IMR-90 (cell line): ENCODE data around the gene RNF224. TPM values are rescaled to one million over a fixed set of nuclear protein-coding genes. Genes with fewer than 3 reads are reported as not detected.

Source experiments
- ATAC-seq: fragments of 200-7000 bp; cut with Tn5 transposase; 2 replicates; pipeline ENCODE4 v1.9.1; 2020; ENCODE audit warnings: low read depth, mild to moderate bottlenecking, moderate library complexity
- BruUV-seq: library from RNA; stranded (reverse); fragments of 400-500 nt; replicated peaks from 2 replicates; lab custom pipeline; 2021; lab: Mats Ljungman, UMichigan
- CTCF ChIA-PET: fragments of 300-600 bp; formaldehyde crosslinking; extraction: SDS; loops from one replicate; lab custom pipeline; 2021; ENCODE audit warnings: antibody characterized with exemption; lab: Yijun Ruan, JAX
- POLR2A ChIA-PET: fragments of 300-600 bp; sonication (Branson Sonifier 250); formaldehyde crosslinking; loops from one replicate; lab custom pipeline; 2022; ENCODE audit warnings: antibody characterized with exemption; ENCODE audit not compliant: unreplicated experiment; lab: Charles Lee
- DNase-seq: peaks from one replicate; pipeline ENCODE4 v3.0.0; 2013
- H2AFZ ChIP-seq: replicated peaks from 2 replicates; pipeline ENCODE3; 2013; ENCODE audit warnings: low read length, mild to moderate bottlenecking; ENCODE audit not compliant: poor library complexity
- H2AK5ac ChIP-seq: 2 replicates; pipeline ENCODE4 v1.6.1; 2013; ENCODE audit warnings: low read depth, low read length, inconsistent platforms
- H2AK9ac ChIP-seq: replicated peaks from 2 replicates; pipeline ENCODE3; 2013; ENCODE audit warnings: mild to moderate bottlenecking, low read depth, low read length, moderate library complexity; ENCODE audit not compliant: poor library complexity
- H2BK120ac ChIP-seq: 2 replicates; pipeline ENCODE4 v1.6.1; 2013; ENCODE audit warnings: low read depth, low read length, inconsistent platforms
- H2BK15ac ChIP-seq: 3 replicates; pipeline ENCODE4 v1.6.1; 2013; ENCODE audit warnings: low read depth, low read length, inconsistent platforms
- H2BK20ac ChIP-seq: 2 replicates; pipeline ENCODE4 v1.6.1; 2013; ENCODE audit warnings: low read depth, mild to moderate bottlenecking, inconsistent platforms, low read length, moderate library complexity
- H2BK5ac ChIP-seq: 2 replicates; pipeline ENCODE4 v1.6.1; 2013; ENCODE audit warnings: mild to moderate bottlenecking, low read depth, low read length, inconsistent platforms; ENCODE audit not compliant: poor library complexity, severe bottlenecking
- H3K14ac ChIP-seq: replicated peaks from 2 replicates; pipeline ENCODE4 v1.6.1; 2013; ENCODE audit warnings: low read depth, low read length, inconsistent platforms
- H3K18ac ChIP-seq: 2 replicates; pipeline ENCODE4 v1.6.1; 2013; ENCODE audit warnings: low read depth, low read length, control low read depth
- H3K23ac ChIP-seq: 2 replicates; pipeline ENCODE4 v1.6.1; 2013; ENCODE audit warnings: low read depth, low read length, inconsistent platforms
- H3K27ac ChIP-seq: 2 replicates; pipeline ENCODE4 v1.5.1; 2013; ENCODE audit warnings: mild to moderate bottlenecking, control low read depth, low read length; ENCODE audit not compliant: insufficient read depth
- H3K27me3 ChIP-seq: 2 replicates; pipeline ENCODE4 v1.6.1; 2013; ENCODE audit warnings: low read length; ENCODE audit not compliant: control insufficient read depth, insufficient read depth
- H3K36me3 ChIP-seq: 2 replicates; pipeline ENCODE4 v1.6.1; 2013; ENCODE audit warnings: low read length, mixed read lengths; ENCODE audit not compliant: control insufficient read depth, insufficient read depth
- H3K4ac ChIP-seq: 2 replicates; pipeline ENCODE4 v1.6.1; 2013; ENCODE audit warnings: low read depth, low read length, inconsistent platforms
- H3K4me1 ChIP-seq: 2 replicates; pipeline ENCODE4 v1.6.1; 2013; ENCODE audit warnings: low read length, mixed read lengths; ENCODE audit not compliant: control insufficient read depth, insufficient read depth
- H3K4me2 ChIP-seq: 2 replicates; pipeline ENCODE4 v1.6.1; 2013; ENCODE audit warnings: low read depth, mild to moderate bottlenecking, control low read depth, low read length, moderate library complexity
- H3K4me3 ChIP-seq: 2 replicates; pipeline ENCODE4 v1.5.1; 2013; ENCODE audit warnings: low read depth, mild to moderate bottlenecking, control low read depth, low read length, moderate library complexity; ENCODE audit not compliant: insufficient read depth
- H3K56ac ChIP-seq: 2 replicates; pipeline ENCODE4 v1.6.1; 2013; ENCODE audit warnings: low read length, inconsistent platforms; ENCODE audit not compliant: insufficient read depth; ENCODE audit errors: extremely low read depth
- H3K79me1 ChIP-seq, 2 experiments: 2 replicates each; pipeline ENCODE4 v1.6.1; 2013; ENCODE audit warnings: low read length in 2 of 2, inconsistent platforms in 1 of 2, low read depth in 1 of 2
- H3K9ac ChIP-seq: 2 replicates; pipeline ENCODE4 v1.6.1; 2013; ENCODE audit warnings: low read depth, low read length, control low read depth
- H3K9me1 ChIP-seq: 2 replicates; pipeline ENCODE4 v1.6.1; 2013; ENCODE audit warnings: low read length, inconsistent platforms; ENCODE audit not compliant: insufficient read depth
- H3K9me3 ChIP-seq: 2 replicates; pipeline ENCODE4 v1.6.1; 2013; ENCODE audit warnings: low read length; ENCODE audit not compliant: control insufficient read depth, insufficient read depth
- H4K20me1 ChIP-seq: 2 replicates; pipeline ENCODE4 v1.6.1; 2013; ENCODE audit warnings: low read length, inconsistent platforms; ENCODE audit not compliant: insufficient read depth
- H4K5ac ChIP-seq: 2 replicates; pipeline ENCODE4 v1.6.1; 2013; ENCODE audit warnings: mild to moderate bottlenecking, low read depth, low read length, control low read depth
- H4K8ac ChIP-seq, 2 experiments: 2 replicates each; pipeline ENCODE4 v1.6.1; 2013; ENCODE audit warnings: low read depth in 2 of 2, low read length in 2 of 2, control low read depth in 1 of 2, inconsistent platforms in 1 of 2
- H4K91ac ChIP-seq: 2 replicates; pipeline ENCODE4 v1.6.1; 2013; ENCODE audit warnings: low read depth, low read length, inconsistent platforms; ENCODE audit not compliant: insufficient read depth
- BHLHE40 ChIP-seq: fragments of 150-350 bp; IDR thresholded peaks from 2 replicates; pipeline ENCODE4 v1.6.1; 2016; ENCODE audit warnings: mild to moderate bottlenecking, low read depth, low read length
- CEBPB ChIP-seq: IDR thresholded peaks from 2 replicates; pipeline ENCODE4 v1.6.1; 2012; ENCODE audit warnings: low read depth, low read length, improper control_type of control experiment
- CHD1 ChIP-seq: IDR thresholded peaks from 2 replicates; pipeline ENCODE4 v1.6.1; 2012; ENCODE audit warnings: low read depth, low read length, improper control_type of control experiment
- FOS ChIP-seq: fragments of 150-350 bp; IDR thresholded peaks from 2 replicates; pipeline ENCODE4 v1.6.1; 2016; ENCODE audit warnings: low read depth, low read length
- MAFK ChIP-seq: IDR thresholded peaks from 2 replicates; pipeline ENCODE4 v1.6.1; 2012; ENCODE audit warnings: low read depth, low read length, improper control_type of control experiment
- MAZ ChIP-seq: IDR thresholded peaks from 2 replicates; pipeline ENCODE4 v1.6.1; 2012; ENCODE audit warnings: low read depth, mild to moderate bottlenecking, low read length, improper control_type of control experiment, moderate library complexity, borderline replicate concordance
- MXI1 ChIP-seq: IDR thresholded peaks from 2 replicates; pipeline ENCODE4 v1.6.1; 2012; ENCODE audit warnings: low read depth, mild to moderate bottlenecking, low read length, moderate library complexity, borderline replicate concordance
- NFE2L2 ChIP-seq: fragments of 150-350 bp; IDR thresholded peaks from 2 replicates; pipeline ENCODE4 v1.6.1; 2016; ENCODE audit warnings: low read depth, mild to moderate bottlenecking, low read length
- POLR2A ChIP-seq: IDR thresholded peaks from 2 replicates; pipeline ENCODE4 v1.6.1; 2012; ENCODE audit warnings: mild to moderate bottlenecking, low read depth, low read length
- RAD21 ChIP-seq: IDR thresholded peaks from 2 replicates; pipeline ENCODE4 v1.6.1; 2012; ENCODE audit warnings: low read length, improper control_type of control experiment
- RCOR1 ChIP-seq: IDR thresholded peaks from 2 replicates; pipeline ENCODE4 v1.6.1; 2012; ENCODE audit warnings: mild to moderate bottlenecking, low read length, improper control_type of control experiment; ENCODE audit not compliant: insufficient replicate concordance
- RFX5 ChIP-seq: IDR thresholded peaks from 2 replicates; pipeline ENCODE4 v1.8.0; 2012; ENCODE audit warnings: low read depth, mild to moderate bottlenecking, low read length, moderate library complexity
- SMC3 ChIP-seq: fragments of 150-350 bp; IDR thresholded peaks from 2 replicates; pipeline ENCODE4 v1.6.1; 2016; ENCODE audit warnings: low read depth, mild to moderate bottlenecking, antibody characterized with exemption, low read length, moderate library complexity
- WGBS, 2 experiments: methylation state at CpG; one replicate each; pipeline versions ENCODE4 v1.1.5 to v1.1.7; 2013; ENCODE audit warnings: missing lambda C conversion rate in 2 of 2; ENCODE audit not compliant: insufficient read length in 1 of 2; ENCODE audit errors: extremely low coverage in 2 of 2; 5-methylcytosine and 5-hydroxymethylcytosine counted together
- dilution Hi-C: fragments of 300-500 bp; cut with HindIII; formaldehyde crosslinking; loops from one replicate; pipeline ENCODE4 v1.14.3; 2018; ENCODE audit warnings: low sequenced_read_pairs; ENCODE audit not compliant: unreplicated experiment
- in situ Hi-C: fragments of 300-500 bp; cut with MboI; formaldehyde crosslinking; loops from 3 replicates; pipeline ENCODE4 v1.14.3; 2019; ENCODE audit warnings: low sequenced_read_pairs, inconsistent platforms, mixed read lengths
- intact Hi-C: fragments of 100-400 bp; cut with micrococcal nuclease; formaldehyde crosslinking; loops from 2 replicates; pipeline ENCODE4 v1.10.0; 2022
- polyA plus RNA-seq, 3 experiments: library from polyadenylated mRNA; depleted of rRNA; stranded (reverse); fragments of >200 nt; gene quantifications; 2 replicates each; pipeline ENCODE4 v1.2.3, GENCODE V29; 2012; ENCODE audit warnings: low replicate concordance in 1 of 3
- total RNA-seq: library from RNA; depleted of rRNA; stranded (reverse); fragments of >200 nt; gene quantifications from 2 replicates; pipeline ENCODE4 v1.2.3, GENCODE V29; 2012
- TF ChIP-seq, protein P1 (sequence below): conservative IDR thresholded peaks from 2 replicates; pipeline ENCODE4 v1.5.1; 2012; ENCODE audit warnings: mild to moderate bottlenecking, low read depth, low read length, improper control_type of control experiment
- TF ChIP-seq, protein P2 (sequence below): fragments of 150-350 bp; IDR thresholded peaks from 2 replicates; pipeline ENCODE4 v1.6.1; 2017; ENCODE audit warnings: mild to moderate bottlenecking, antibody characterized with exemption, low read length, low read depth
- TF ChIP-seq, protein P3 (sequence below): fragments of 150-350 bp; IDR thresholded peaks from 2 replicates; pipeline ENCODE4 v1.6.1; 2016; ENCODE audit warnings: low read depth, mild to moderate bottlenecking, low read length, moderate library complexity, borderline replicate concordance

The RNF224 gene
- total and polyA plus RNA-seq, 2 of the 4 experiments (the other 2 are of a cell fraction), result not detected

DNA sequence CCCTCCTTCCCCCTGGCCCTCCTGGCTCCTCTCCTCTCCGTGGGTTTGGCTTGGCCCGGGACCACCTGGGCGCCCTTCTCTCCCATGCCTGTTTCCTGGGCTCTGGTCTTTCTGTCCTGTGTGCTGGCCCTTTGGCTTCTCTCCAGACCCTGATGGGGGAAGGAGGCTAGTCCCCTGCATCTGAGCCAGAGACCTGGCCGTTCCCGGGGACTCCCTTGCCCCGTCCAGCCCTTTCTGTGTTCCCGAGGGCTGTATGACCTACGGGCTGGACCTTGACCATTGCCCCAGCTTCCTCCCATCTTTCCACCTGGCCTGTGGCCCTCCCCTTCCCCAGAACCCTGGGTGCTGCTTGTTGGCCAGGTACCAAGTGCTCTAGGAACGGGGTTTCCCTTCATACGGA, 36.2 kb downstream of the RNF224 start:
- no peak for DNase-seq
- H2BK120ac ChIP-seq, result no peak overlapping the region
- no peak overlapping the region for H3K27ac ChIP-seq
- peaks cover 1% of the 10 kb centered on the region for H3K4me1 ChIP-seq
- no peak overlapping the region for H4K91ac ChIP-seq
- BruUV-seq, result no TSS peak
- 71% methylated on average over 4 of the region's 10 CpGs; no CpG with 5 or more reads in 1 of the 2 experiments for WGBS, 2 experiments
- H3K18ac ChIP-seq, result no peak overlapping the region
- H2BK15ac ChIP-seq, result no peak overlapping the region
- H3K27me3 ChIP-seq, result no peaks in the 10 kb centered on the region
- TF ChIP-seq RAD21 (no peak), POLR2A (no peak), NFE2L2 (no peak), MAFK (no peak), SMC3 (no peak), MXI1 (no peak), CEBPB (no peak), CHD1 (no peak), MAZ (no peak), RFX5 (no peak), BHLHE40 (no peak), RCOR1 (no peak), FOS (no peak)
- TF ChIP-seq, protein P1, sequence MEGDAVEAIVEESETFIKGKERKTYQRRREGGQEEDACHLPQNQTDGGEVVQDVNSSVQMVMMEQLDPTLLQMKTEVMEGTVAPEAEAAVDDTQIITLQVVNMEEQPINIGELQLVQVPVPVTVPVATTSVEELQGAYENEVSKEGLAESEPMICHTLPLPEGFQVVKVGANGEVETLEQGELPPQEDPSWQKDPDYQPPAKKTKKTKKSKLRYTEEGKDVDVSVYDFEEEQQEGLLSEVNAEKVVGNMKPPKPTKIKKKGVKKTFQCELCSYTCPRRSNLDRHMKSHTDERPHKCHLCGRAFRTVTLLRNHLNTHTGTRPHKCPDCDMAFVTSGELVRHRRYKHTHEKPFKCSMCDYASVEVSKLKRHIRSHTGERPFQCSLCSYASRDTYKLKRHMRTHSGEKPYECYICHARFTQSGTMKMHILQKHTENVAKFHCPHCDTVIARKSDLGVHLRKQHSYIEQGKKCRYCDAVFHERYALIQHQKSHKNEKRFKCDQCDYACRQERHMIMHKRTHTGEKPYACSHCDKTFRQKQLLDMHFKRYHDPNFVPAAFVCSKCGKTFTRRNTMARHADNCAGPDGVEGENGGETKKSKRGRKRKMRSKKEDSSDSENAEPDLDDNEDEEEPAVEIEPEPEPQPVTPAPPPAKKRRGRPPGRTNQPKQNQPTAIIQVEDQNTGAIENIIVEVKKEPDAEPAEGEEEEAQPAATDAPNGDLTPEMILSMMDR, result no peak
- TF ChIP-seq, protein P2, sequence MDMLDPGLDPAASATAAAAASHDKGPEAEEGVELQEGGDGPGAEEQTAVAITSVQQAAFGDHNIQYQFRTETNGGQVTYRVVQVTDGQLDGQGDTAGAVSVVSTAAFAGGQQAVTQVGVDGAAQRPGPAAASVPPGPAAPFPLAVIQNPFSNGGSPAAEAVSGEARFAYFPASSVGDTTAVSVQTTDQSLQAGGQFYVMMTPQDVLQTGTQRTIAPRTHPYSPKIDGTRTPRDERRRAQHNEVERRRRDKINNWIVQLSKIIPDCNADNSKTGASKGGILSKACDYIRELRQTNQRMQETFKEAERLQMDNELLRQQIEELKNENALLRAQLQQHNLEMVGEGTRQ, result no peak
- TF ChIP-seq, protein P3, sequence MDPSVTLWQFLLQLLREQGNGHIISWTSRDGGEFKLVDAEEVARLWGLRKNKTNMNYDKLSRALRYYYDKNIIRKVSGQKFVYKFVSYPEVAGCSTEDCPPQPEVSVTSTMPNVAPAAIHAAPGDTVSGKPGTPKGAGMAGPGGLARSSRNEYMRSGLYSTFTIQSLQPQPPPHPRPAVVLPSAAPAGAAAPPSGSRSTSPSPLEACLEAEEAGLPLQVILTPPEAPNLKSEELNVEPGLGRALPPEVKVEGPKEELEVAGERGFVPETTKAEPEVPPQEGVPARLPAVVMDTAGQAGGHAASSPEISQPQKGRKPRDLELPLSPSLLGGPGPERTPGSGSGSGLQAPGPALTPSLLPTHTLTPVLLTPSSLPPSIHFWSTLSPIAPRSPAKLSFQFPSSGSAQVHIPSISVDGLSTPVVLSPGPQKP, result no peak
- H3K4me2 ChIP-seq, result no peak overlapping the region
- H4K20me1 ChIP-seq, result peaks cover 10% of the 10 kb centered on the region
- in situ Hi-C loops (no loop called here), intact Hi-C loops (no loop called here), dilution Hi-C loops (no loop called here)
- H2BK20ac ChIP-seq, result no peak overlapping the region
- no peak overlapping the region for H3K23ac ChIP-seq
- H4K5ac ChIP-seq, result no peak overlapping the region
- H3K9me3 ChIP-seq, result no peaks in the 10 kb centered on the region
- peak overlapping the region; percentile 28 for H2AK9ac ChIP-seq
- ChIA-PET POLR2A (no interaction called here), CTCF (no interaction called here)
- H3K9me1 ChIP-seq, result peaks cover under 1% of the 10 kb centered on the region
- no peak overlapping the region for H3K56ac ChIP-seq
- no peak overlapping the region for H3K4ac ChIP-seq
- ATAC-seq, result no peak
- no peak overlapping the region for H3K14ac ChIP-seq
- H3K79me1 ChIP-seq, result peaks cover 10 to 40% of the 10 kb centered on the region in 2 experiments
- no peak overlapping the region for H4K8ac ChIP-seq
- H2AK5ac ChIP-seq, result no peak overlapping the region
- no peak overlapping the region for H3K4me3 ChIP-seq
- no peak overlapping the region for H2BK5ac ChIP-seq
- no peak overlapping the region for H3K9ac ChIP-seq
- no peak overlapping the region for H2AFZ ChIP-seq
- H3K36me3 ChIP-seq, result peaks cover 52% of the 10 kb centered on the region
